K562 (cell line): ENCODE measurements around the gene TANK. TPM values are rescaled to one million over a fixed set of nuclear protein-coding genes. Genes with fewer than 3 reads are reported as not detected.

Source experiments
- ATAC-seq: fragments of 200-7000 bp; cut with Tn5 transposase; 3 replicates; pipeline ENCODE4 v1.9.1; 2020; ENCODE audit warnings: moderate library complexity
- BruUV-seq: library from RNA; stranded (reverse); fragments of 400-500 nt; replicated peaks from 2 replicates; lab custom pipeline; 2021; lab: Mats Ljungman, UMichigan
- CTCF ChIA-PET: fragments of 300-600 bp; formaldehyde crosslinking; extraction: SDS; loops from one replicate; lab custom pipeline; 2021; ENCODE audit warnings: low intra/inter-chr PET ratio; lab: Yijun Ruan, JAX
- POLR2A ChIA-PET: fragments of 300-600, 350-650 bp; sonication (Branson Sonifier 250); formaldehyde crosslinking; extraction: SDS; loops from one replicate; lab custom pipeline; 2021; ENCODE audit warnings: antibody characterized with exemption, inconsistent platforms; lab: Yijun Ruan, JAX
- DNase-seq, 4 experiments: peaks; one replicate each; pipeline versions ENCODE4 v3.0.0 to v3.0.0-alpha.2; 2011 to 2018; ENCODE audit warnings: low spot score in 3 of 4, mixed read lengths in 3 of 4; ENCODE audit errors: extremely low read depth in 1 of 4
- FAIRE-seq: peaks from 2 replicates; lab custom pipeline; 2011; peaks lifted over from hg19 to GRCh38; lab: Jason Lieb, UNC
- H2AFZ ChIP-seq: 2 replicates; pipeline ENCODE4 v1.6.0; 2011; ENCODE audit warnings: low read depth, low read length, control low read depth, inconsistent platforms
- H3K27ac ChIP-seq: fragments of 200-600 bp; 3 replicates; pipeline ENCODE4 v1.8.0; 2011; ENCODE audit warnings: low read depth, mild to moderate bottlenecking, control low read depth, inconsistent platforms, low read length, moderate library complexity, mixed read lengths; ENCODE audit errors: extremely low read depth
- H3K27me3 ChIP-seq, 2 experiments: fragments of 300-600 bp in 1 of 2; 2 replicates in 1 of 2; 3 replicates in 1 of 2; pipeline versions ENCODE4 v1.6.0 to v1.8.0; 2011; ENCODE audit warnings: inconsistent platforms in 2 of 2, low read length in 2 of 2, mild to moderate bottlenecking in 1 of 2, mixed read lengths in 1 of 2, moderate library complexity in 1 of 2; ENCODE audit not compliant: control insufficient read depth in 2 of 2, insufficient read depth in 2 of 2
- H3K36me3 ChIP-seq: fragments of 300-600 bp; 3 replicates; pipeline ENCODE4 v1.8.0; 2011; ENCODE audit warnings: mild to moderate bottlenecking, low read length, inconsistent platforms; ENCODE audit not compliant: control insufficient read depth, insufficient read depth
- H3K4me1 ChIP-seq, 2 experiments: fragments of 200-600 bp in 1 of 2; replicated peaks in 1 of 2; 2 replicates in 1 of 2; 3 replicates in 1 of 2; pipeline versions ENCODE4 v1.5.1 to v1.8.0; 2011; ENCODE audit warnings: inconsistent platforms in 2 of 2, low read length in 2 of 2, mild to moderate bottlenecking in 1 of 2, mixed read lengths in 1 of 2, moderate library complexity in 1 of 2; ENCODE audit not compliant: control insufficient read depth in 2 of 2, insufficient read depth in 2 of 2
- H3K4me2 ChIP-seq: 2 replicates; pipeline ENCODE4 v1.6.1; 2011; ENCODE audit warnings: low read length, control low read depth, inconsistent platforms, mixed read lengths; ENCODE audit not compliant: insufficient read depth
- H3K4me3 ChIP-seq: fragments of 200-600 bp; sonication (generic), shearing (Covaris generic); 2 replicates; pipeline ENCODE4 v1.5.1; 2016; ENCODE audit warnings: control low read depth, inconsistent platforms
- H3K79me2 ChIP-seq: fragments of 200-600 bp; 3 replicates; pipeline ENCODE4 v1.8.0; 2011; ENCODE audit warnings: low read length, inconsistent platforms; ENCODE audit not compliant: control insufficient read depth, insufficient read depth
- H3K9ac ChIP-seq, 2 experiments: 2 replicates each; pipeline versions ENCODE4 v1.6.0 to v1.6.1; 2011; ENCODE audit warnings: low read depth in 2 of 2, low read length in 2 of 2, control low read depth in 1 of 2, inconsistent platforms in 1 of 2, mild to moderate bottlenecking in 1 of 2, mixed read lengths in 1 of 2; ENCODE audit not compliant: insufficient read depth in 1 of 2
- H3K9me1 ChIP-seq: one replicate; pipeline ENCODE4 v1.6.0; 2011; ENCODE audit warnings: inconsistent platforms, mild to moderate bottlenecking, low read length, moderate library complexity; ENCODE audit not compliant: control insufficient read depth, insufficient read depth
- H3K9me3 ChIP-seq: replicated peaks from 2 replicates; pipeline ENCODE4 v1.5.1; 2011; ENCODE audit warnings: low read depth, low read length, inconsistent platforms; ENCODE audit not compliant: control insufficient read depth, insufficient read depth
- H4K20me1 ChIP-seq: replicated peaks from 2 replicates; pipeline ENCODE4 v1.6.1; 2011; ENCODE audit warnings: low read length, inconsistent platforms, mixed read lengths; ENCODE audit not compliant: control insufficient read depth, insufficient read depth
- BDP1 ChIP-seq: IDR thresholded peaks from 3 replicates; pipeline ENCODE4 v1.6.1; 2011; ENCODE audit not compliant: insufficient read length, insufficient read depth
- CHD4 ChIP-seq: fragments of 200-600 bp; sonication (generic); IDR thresholded peaks from 3 replicates; pipeline ENCODE4 v1.6.1; 2012; ENCODE audit warnings: low read depth, mild to moderate bottlenecking, mixed read lengths, low read length, inconsistent platforms; ENCODE audit not compliant: insufficient read depth, insufficient replicate concordance, poor library complexity, severe bottlenecking
- ESRRB ChIP-seq: fragments of 250-450 bp; sonication (Bioruptor Pico); IDR thresholded peaks from 2 replicates; pipeline ENCODE4 v1.5.0; 2020; ENCODE audit warnings: mild to moderate bottlenecking, moderate library complexity, borderline replicate concordance
- ILF3 ChIP-seq: fragments of 450-650 bp; IDR thresholded peaks from 2 replicates; pipeline ENCODE4 v1.6.1; 2018; ENCODE audit warnings: antibody characterized with exemption, mild to moderate bottlenecking, moderate library complexity, borderline replicate concordance
- LARP7 ChIP-seq: fragments of 450-650 bp; IDR thresholded peaks from 2 replicates; pipeline ENCODE4 v1.6.1; 2016
- MTA3 ChIP-seq: fragments of 450-650 bp; formaldehyde crosslinking; IDR thresholded peaks from 2 replicates; pipeline ENCODE4 v1.6.1; 2017; ENCODE audit warnings: mild to moderate bottlenecking, borderline replicate concordance
- PTBP1 ChIP-seq: fragments of 200-400 bp; formaldehyde crosslinking; IDR thresholded peaks from 2 replicates; pipeline ENCODE4 v1.6.1; 2017; ENCODE audit warnings: low read depth, low read length
- WGBS: fragments of 100-300 bp; shearing (Covaris generic); methylation state at CpG from one replicate; pipeline ENCODE4 v1.1.6; 2016; ENCODE audit warnings: low coverage, mixed read lengths; ENCODE audit not compliant: insufficient coverage; ENCODE audit errors: missing lambda C conversion rate; 5-methylcytosine and 5-hydroxymethylcytosine counted together
- in situ Hi-C: fragments of 300-500 bp; cut with MboI; formaldehyde crosslinking; loops from 4 replicates; pipeline ENCODE4 v1.15.0; 2018; ENCODE audit warnings: inconsistent platforms, mixed read lengths
- intact Hi-C: fragments of 100-400 bp; cut with micrococcal nuclease; formaldehyde crosslinking; loops from 2 replicates; pipeline ENCODE4 v1.14.2; 2022
- polyA plus RNA-seq, 8 experiments: library from polyadenylated mRNA; depleted of rRNA in 4 of 8; stranded (reverse) in 5 of 8; unstranded in 3 of 8; fragments of >200 nt; fragmentation: Nextera tagmentation in 2 of 8; fragmentation: Illumina TruSeq in 1 of 8; extraction: Ambion mirVana in 2 of 8; extraction: Trizol in 1 of 8; gene quantifications; 2 replicates each; pipeline versions ENCODE4 v1.2.1 to v1.2.3, GENCODE V29; 2011 to 2014; ENCODE audit warnings: inconsistent platforms in 1 of 8, missing spikeins in 1 of 8
- total RNA-seq, 7 experiments: library from RNA; depleted of rRNA in 6 of 7; stranded (reverse); fragments of >200 nt in 6 of 7; fragmentation: Illumina TruSeq in 2 of 7; extraction: Trizol in 2 of 7; gene quantifications; 2 replicates each; pipeline versions ENCODE4 v1.2.1 to v1.2.3, GENCODE V29; 2011 to 2021; ENCODE audit warnings: low replicate concordance in 1 of 7
- TF ChIP-seq, protein P1 (sequence below), 2 experiments: fragments of 150-350 bp in 1 of 2; IDR thresholded peaks; 2 replicates each; pipeline ENCODE4 v1.6.1; 2012 to 2016; ENCODE audit warnings: low read depth in 2 of 2, low read length in 2 of 2, mild to moderate bottlenecking in 1 of 2, moderate library complexity in 1 of 2

Gene TANK
- total and polyA plus RNA-seq, 9 of the 15 experiments (the other 6 are each of a cell fraction or from before 2014, with no cell fraction given): 43.0 to 91.5 (median 54.4) TPM

- H3K9me3 ChIP-seq: no peaks in the 10 kb centered on the region
- peak overlapping the region; percentile 57 for H2AFZ ChIP-seq
- no peak overlapping the region for H3K4me2 ChIP-seq
- POLR2A ChIA-PET: no interaction called here
- in situ Hi-C loops (no loop called here), intact Hi-C loops (no loop called here)
- H3K79me2 ChIP-seq: no peaks in the 10 kb centered on the region
- H3K36me3 ChIP-seq: no peaks in the 10 kb centered on the region
- DNase-seq (no peak), FAIRE-seq (no peak), ATAC-seq (no peak)
- CTCF ChIA-PET: no interaction called here
- no peak overlapping the region for H3K4me3 ChIP-seq
- H3K9ac ChIP-seq: no peak overlapping the region
- no peaks in the 10 kb centered on the region for H4K20me1 ChIP-seq
- no peaks in the 10 kb centered on the region for H3K27me3 ChIP-seq
- no peaks in the 10 kb centered on the region for H3K4me1 ChIP-seq
- WGBS: 7% methylated on average over 4 of the region's 4 CpGs
- peak overlapping the region; percentile 25; the same call in 1 of the 3 replicates for H3K27ac ChIP-seq
- H3K9me1 ChIP-seq: no peaks in the 10 kb centered on the region
- no TSS peak for BruUV-seq
- TF ChIP-seq BDP1 (no peak), PTBP1 (no peak), LARP7 (no peak)
Measured at GRCh38 chr2:161135951-161136593, 24.2 kb upstream of the TANK start.

DNA sequence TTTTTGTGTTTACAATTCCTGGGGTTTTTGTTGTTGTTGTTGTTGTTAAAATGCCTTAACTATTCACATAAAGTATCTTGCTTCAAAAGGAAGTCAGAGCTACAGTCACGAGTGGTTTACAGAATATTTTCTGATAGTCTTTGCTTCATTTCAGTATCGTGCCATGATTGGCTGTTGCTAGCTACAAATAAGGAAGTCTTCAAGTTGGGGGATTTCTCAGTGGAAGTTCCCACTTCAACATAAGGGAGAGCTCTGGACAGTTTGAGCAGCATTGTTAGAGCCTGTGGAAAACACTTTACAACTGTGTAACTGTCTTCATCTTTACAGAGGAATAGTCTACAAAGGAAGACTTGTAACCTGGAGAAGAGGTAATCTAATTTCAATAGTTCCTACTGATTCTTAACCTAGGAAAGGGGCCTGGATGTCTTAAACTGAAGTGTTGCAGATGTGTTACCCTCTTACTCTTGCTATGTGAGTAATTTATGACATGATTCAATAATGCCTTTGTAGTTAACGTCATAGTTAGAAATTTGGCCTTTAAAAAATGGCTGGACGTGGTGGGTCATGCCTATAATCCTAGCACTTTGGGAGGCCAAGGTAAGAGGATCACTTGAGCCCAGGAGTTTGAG is 23.4 kb upstream of the TANK start:
- peak; percentile 55 for FAIRE-seq
- no peak overlapping the region for H3K4me3 ChIP-seq
- peak in 1 of 4 experiments; percentile 25 for DNase-seq
- H3K9me3 ChIP-seq: no peaks in the 10 kb centered on the region
- H3K9ac ChIP-seq: no peak overlapping the region
- BruUV-seq: no TSS peak
- CTCF ChIA-PET: no interaction called here
- H3K4me1 ChIP-seq: no peaks in the 10 kb centered on the region
- H2AFZ ChIP-seq: peak overlapping the region; percentile 57
- peak; percentile 66 for ATAC-seq
- in situ Hi-C loops: no loop called here
- H3K4me2 ChIP-seq: no peak overlapping the region
- intact Hi-C loops: no loop called here
- no peak overlapping the region; the same call in 2 of the 3 replicates for H3K27ac ChIP-seq
- 14% methylated on average over 4 of the region's 4 CpGs for WGBS
- no peaks in the 10 kb centered on the region for H3K36me3 ChIP-seq
- H3K27me3 ChIP-seq: no peaks in the 10 kb centered on the region
- H3K9me1 ChIP-seq: no peaks in the 10 kb centered on the region
- H3K79me2 ChIP-seq: no peaks in the 10 kb centered on the region
- H4K20me1 ChIP-seq: no peaks in the 10 kb centered on the region
- POLR2A ChIA-PET: no interaction called here
- no peak for TF ChIP-seq MTA3
- TF ChIP-seq, protein P1, sequence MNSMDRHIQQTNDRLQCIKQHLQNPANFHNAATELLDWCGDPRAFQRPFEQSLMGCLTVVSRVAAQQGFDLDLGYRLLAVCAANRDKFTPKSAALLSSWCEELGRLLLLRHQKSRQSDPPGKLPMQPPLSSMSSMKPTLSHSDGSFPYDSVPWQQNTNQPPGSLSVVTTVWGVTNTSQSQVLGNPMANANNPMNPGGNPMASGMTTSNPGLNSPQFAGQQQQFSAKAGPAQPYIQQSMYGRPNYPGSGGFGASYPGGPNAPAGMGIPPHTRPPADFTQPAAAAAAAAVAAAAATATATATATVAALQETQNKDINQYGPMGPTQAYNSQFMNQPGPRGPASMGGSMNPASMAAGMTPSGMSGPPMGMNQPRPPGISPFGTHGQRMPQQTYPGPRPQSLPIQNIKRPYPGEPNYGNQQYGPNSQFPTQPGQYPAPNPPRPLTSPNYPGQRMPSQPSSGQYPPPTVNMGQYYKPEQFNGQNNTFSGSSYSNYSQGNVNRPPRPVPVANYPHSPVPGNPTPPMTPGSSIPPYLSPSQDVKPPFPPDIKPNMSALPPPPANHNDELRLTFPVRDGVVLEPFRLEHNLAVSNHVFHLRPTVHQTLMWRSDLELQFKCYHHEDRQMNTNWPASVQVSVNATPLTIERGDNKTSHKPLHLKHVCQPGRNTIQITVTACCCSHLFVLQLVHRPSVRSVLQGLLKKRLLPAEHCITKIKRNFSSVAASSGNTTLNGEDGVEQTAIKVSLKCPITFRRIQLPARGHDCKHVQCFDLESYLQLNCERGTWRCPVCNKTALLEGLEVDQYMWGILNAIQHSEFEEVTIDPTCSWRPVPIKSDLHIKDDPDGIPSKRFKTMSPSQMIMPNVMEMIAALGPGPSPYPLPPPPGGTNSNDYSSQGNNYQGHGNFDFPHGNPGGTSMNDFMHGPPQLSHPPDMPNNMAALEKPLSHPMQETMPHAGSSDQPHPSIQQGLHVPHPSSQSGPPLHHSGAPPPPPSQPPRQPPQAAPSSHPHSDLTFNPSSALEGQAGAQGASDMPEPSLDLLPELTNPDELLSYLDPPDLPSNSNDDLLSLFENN (IDR thresholded peaks at IDR 0.05; ENCODE audit: low read depth in 2 of 2, low read length in 2 of 2): no peak
- no peak for TF ChIP-seq ILF3
- TF ChIP-seq CHD4: no peak
- TF ChIP-seq ESRRB (CRISPR knock-in tag): no peak
